Measurements from ENCODE around the gene DCC.

Gene DCC

GRCh38 chr18:53025247-53025646 lies 685.2 kb downstream of the DCC start:
- DNase-seq (ENCODE audit: low read depth), result peak; percentile 17
- no peak for TF ChIP-seq CTCF (IDR thresholded peaks at IDR 0.05; ENCODE audit: control insufficient read depth, extremely low read depth, insufficient read depth)
- no peak overlapping the region for H3K4me3 ChIP-seq (ENCODE audit: low read depth, low read length)

GRCh38 chr18:53028565-53028964 lies 688.6 kb downstream of the DCC start:
- no peak for TF ChIP-seq CTCF (IDR thresholded peaks at IDR 0.05; ENCODE audit: control insufficient read depth, extremely low read depth, insufficient read depth)
- no peak for DNase-seq (ENCODE audit: low read depth)
- no peak overlapping the region for H3K4me3 ChIP-seq (ENCODE audit: low read depth, low read length)

- H3K4me3 ChIP-seq (ENCODE audit: low read depth, low read length), result no peak overlapping the region
- no peak for TF ChIP-seq CTCF (IDR thresholded peaks at IDR 0.05; ENCODE audit: control insufficient read depth, extremely low read depth, insufficient read depth)
- no peak for DNase-seq (ENCODE audit: low read depth)
These were observed 693.1 kb downstream of the DCC start for GRCh38 chr18:53033128-53033527.

- no peak for DNase-seq (ENCODE audit: low read depth)
- no peak overlapping the region for H3K4me3 ChIP-seq (ENCODE audit: low read depth, low read length)
- TF ChIP-seq CTCF (IDR thresholded peaks at IDR 0.05; ENCODE audit: control insufficient read depth, extremely low read depth, insufficient read depth), result no peak
These were observed 698.6 kb downstream of the DCC start for GRCh38 chr18:53038608-53039007.

GRCh38 chr18:53040286-53040685 lies 700.3 kb downstream of the DCC start:
- no peak overlapping the region for H3K4me3 ChIP-seq (ENCODE audit: low read depth, low read length)
- DNase-seq (ENCODE audit: low read depth), result no peak
- no peak for TF ChIP-seq CTCF (IDR thresholded peaks at IDR 0.05; ENCODE audit: control insufficient read depth, extremely low read depth, insufficient read depth)

- no peak for TF ChIP-seq CTCF (IDR thresholded peaks at IDR 0.05; ENCODE audit: control insufficient read depth, extremely low read depth, insufficient read depth)
- H3K4me3 ChIP-seq (ENCODE audit: low read depth, low read length), result no peak overlapping the region
- no peak for DNase-seq (ENCODE audit: low read depth)
These were observed 716.1 kb downstream of the DCC start for GRCh38 chr18:53056064-53056463.

GRCh38 chr18:53070788-53071187 lies 730.8 kb downstream of the DCC start:
- no peak overlapping the region for H3K4me3 ChIP-seq (ENCODE audit: low read depth, low read length)
- DNase-seq (ENCODE audit: low read depth), result no peak
- no peak for TF ChIP-seq CTCF (IDR thresholded peaks at IDR 0.05; ENCODE audit: control insufficient read depth, extremely low read depth, insufficient read depth)
